HG03378 (cell line): Measurements from ENCODE around the gene ITM2C.

Experiments used
- ATAC-seq: cut with Tn5 transposase; IDR thresholded peaks from one replicate; pipeline ENCODE4 v1.9.1; 2021; ENCODE audit warnings: mild to moderate bottlenecking, moderate library complexity; ENCODE audit not compliant: unreplicated experiment

Gene ITM2C

DNA sequence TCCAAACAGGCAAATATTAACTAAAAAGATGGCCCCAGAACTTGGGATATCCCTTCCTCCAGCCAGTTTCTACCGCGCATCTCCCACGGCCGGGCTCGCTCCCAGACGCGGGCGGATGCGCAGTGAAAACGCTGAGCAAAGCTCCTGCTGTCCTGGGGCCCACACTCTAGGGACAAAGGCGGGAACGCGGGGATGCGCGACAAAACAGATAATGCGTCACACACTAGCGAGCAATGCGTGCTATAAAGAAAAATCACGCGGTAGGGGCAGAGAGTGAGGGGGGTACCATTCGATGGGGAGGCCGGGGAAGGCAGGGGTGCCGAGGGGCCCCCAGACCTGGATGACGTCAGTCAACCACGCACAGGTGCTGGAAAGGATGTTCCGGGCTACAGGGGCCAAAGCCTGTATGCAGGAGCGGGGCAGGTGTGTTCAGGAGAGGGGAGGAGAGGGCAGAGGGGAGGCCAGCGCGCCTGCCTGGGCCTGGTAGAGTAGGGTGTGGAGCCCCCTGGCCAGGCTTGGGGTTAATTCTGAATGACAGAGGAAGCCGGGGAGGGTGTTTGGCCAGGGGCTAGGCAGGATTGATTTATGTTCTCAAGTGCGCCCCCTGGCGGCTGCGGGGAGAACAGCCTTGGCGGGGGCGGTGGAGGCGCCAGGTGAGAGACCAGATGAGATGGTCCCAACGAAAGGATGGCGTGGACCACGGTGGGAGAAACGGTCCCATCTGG lies 14.9 kb upstream of the ITM2C start:
- ATAC-seq: no peak

- no peak for ATAC-seq
These were observed 14.4 kb upstream of the ITM2C start for GRCh38 chr2:230850358-230850658.

DNA sequence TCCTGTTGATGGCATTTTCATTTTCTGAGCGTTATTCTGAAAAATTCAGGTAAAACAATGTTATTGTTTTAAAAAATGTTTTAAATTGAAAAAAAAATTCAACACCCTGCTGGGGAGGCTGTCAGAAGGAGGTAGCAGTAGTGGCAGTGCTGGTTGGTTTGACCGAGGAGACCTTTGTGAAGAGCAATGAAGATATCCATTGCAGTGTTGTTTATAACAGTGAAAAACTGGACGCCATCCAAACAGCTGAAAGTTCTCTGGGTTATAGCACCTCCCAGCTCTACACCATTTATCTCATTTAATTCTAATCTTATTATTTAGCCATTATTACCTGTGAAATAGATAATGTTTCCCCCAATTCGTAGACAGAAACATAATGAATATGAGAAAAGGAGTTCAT lies 12.6 kb upstream of the ITM2C start:
- ATAC-seq: no peak

DNA sequence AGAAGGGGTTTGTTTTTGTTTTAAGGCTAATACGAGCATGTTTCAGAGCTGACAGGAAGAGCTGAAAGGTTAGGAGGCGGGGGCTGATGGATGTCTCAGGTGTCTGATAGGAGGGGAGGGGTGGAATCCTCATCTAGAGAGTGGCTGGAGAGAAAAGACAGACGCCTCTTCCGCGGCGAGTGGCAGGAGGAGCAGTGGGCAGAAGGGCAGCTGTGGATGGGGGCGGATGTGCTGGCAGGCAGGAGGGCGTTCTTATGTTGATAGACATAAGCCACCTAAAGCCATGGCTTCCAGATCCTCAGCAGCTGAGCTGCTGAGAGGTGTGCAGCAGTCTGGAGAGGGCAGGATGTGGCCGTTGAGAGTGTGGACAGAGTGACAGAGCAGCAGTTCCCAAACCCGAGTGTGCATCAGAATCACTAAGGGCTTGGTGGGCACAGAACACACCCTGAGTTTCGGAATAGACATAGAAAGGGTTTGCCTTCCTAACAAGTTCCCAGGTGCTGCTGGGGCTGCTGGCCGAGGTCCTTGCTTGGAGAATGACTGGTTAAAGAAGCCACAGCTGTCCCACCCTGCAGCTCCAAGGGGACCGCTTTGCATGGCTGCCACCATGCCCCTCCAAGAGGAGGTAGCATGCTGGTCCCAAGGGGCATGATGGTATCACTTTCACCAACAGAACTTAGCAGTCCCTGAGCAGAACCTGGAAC lies 3.0 kb upstream of the ITM2C start:
- no peak for ATAC-seq

GRCh38 chr2:230862292-230862691 lies 2.5 kb upstream of the ITM2C start:
- no peak for ATAC-seq

DNA sequence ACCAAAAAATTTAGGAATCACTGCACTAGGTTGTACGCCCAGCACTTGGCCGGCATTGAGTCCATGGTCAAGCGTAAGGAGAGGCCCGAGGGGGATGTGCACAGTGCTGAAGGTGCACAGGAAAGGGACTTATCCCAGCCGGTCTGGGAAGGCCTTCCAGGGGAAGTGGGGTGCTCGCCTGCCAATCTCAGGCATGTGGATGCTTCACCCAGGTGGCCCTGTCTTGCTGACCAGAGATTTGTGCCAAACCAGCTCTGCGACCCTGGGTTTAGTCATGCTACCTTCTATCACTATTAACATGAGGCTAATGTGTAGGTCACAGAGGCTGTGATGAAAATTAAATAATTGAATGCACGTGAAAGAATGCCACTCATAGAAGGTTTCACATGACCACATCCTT lies 1.7 kb upstream of the ITM2C start:
- ATAC-seq: no peak

DNA sequence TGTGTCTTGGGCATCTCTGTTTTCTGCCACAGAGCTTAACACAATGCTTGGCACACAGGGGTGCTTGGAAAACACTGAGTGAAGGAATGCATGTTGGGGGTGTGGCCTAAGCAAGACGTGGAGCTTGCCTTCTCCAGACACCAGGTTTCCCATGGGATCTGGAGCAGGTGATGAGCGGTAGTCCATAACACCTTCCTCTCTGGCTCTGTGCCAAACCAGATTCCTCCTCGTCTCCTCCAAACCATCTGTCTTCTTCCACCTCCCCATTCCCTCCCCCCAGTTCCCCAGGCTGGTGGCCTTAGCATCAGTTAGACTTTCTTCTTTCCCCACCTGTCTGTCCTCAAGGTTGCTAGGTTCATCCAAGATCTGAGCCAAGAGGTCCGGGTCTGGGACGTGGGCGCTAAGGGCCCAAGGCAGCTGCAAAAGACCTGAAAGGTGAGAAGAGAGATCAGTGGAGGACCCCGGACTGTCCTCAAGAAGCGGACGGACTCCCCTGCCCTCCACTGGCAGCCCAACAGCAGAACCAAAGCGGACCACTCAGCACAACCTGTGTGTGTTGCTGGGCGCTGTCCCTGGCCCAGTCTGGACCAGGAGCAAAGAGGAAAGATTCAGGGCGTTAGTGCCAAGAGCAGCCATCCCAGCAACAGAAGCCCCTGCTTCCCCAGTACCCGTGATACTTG lies 1.2 kb upstream of the ITM2C start:
- no peak for ATAC-seq

- no peak for ATAC-seq
These were observed 579 bp upstream of the ITM2C start for GRCh38 chr2:230864122-230864604.

- no peak for ATAC-seq
These were observed 594 bp downstream of the ITM2C start for GRCh38 chr2:230865307-230865765.

GRCh38 chr2:230865766-230866755 lies 1.3 kb downstream of the ITM2C start:
- ATAC-seq: no peak

DNA sequence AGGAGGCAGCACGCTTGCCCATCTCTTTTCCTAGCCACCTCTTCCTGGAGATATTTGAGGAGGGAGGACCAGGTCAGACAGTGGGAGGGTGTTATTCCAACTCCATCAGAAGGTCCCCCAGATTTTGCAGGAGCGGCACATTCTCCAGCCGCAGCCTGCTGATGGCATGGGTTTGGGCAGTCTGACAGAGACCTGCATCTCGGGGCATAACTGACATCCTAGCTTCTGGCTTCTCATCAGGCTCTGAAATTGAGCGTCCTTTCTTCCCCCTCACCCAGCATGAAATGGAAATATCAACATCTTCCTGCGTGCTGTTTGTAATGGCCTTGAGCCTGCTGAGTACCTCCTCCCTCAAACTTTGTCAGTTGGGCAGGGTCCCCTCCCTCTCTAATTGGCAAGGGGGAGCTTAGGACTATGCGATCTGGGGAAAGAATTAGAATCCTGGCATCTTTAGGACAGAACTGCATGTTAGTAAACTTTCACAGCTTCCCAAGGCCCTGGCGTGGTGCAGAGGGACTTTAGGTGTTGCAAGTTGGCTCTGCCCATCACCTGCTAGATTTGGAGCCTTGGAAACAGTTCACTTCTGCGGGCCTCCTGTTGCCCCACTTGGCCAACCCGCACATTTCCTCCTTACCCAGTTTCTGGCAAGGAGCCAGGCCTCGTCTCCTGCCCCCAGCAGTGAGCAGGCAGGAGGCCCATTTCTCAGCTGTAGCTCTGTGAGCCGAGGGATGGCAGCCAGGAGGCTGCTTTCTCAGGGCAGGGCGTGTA lies 2.2 kb downstream of the ITM2C start:
- ATAC-seq: no peak

GRCh38 chr2:230868161-230868946 lies 3.6 kb downstream of the ITM2C start:
- ATAC-seq: no peak

DNA sequence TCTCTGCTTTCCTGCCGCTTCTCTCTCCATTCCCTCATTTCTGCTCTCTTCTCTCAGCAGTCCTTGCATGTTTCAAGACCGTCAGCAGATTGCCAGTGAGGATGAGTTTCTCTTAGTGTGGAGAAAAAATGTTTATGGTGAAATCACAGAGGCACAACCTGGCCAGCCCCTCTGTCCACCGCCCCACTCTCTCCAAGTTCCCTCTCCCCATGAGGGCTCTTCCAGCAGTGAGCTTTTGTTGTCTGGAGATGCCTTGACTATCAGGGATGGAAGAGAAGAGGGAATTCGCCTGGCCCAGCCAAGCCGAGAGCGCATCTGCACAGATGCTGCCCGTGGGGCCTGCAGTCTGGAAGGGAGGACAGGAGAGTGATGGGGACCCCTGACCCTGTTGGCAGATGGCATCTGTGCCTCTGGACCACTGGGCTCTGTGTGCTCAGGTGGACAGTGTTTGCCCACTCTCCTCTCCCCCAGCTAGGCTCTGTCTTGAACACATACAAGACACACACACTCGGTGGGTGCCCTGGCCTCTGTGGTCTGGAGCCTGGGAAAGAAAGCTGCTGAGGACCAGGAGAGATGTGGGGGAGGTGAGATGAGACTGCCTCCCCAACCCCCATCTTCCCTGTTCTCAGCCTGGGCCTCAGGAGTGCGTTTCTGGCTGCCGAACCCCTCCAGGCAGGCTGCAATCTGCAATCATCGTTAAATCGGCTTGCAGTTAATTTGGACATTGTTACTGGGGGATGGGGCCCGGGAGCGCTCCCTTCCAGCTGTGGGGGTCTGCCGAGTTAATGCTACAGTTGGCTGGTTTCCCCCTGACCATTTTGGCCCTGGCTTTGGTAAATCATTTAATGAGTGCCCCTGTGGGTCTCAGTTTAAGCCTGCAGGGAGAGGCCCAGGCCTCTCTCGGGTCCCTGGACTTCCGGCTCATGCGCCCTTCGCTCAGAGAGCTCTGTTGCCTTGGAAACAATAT lies 4.5 kb downstream of the ITM2C start:
- ATAC-seq: no peak

- ATAC-seq: no peak
These were observed 5.3 kb downstream of the ITM2C start for GRCh38 chr2:230869914-230870543.

- no peak for ATAC-seq
These were observed 6.0 kb downstream of the ITM2C start for GRCh38 chr2:230870544-230871360.

DNA sequence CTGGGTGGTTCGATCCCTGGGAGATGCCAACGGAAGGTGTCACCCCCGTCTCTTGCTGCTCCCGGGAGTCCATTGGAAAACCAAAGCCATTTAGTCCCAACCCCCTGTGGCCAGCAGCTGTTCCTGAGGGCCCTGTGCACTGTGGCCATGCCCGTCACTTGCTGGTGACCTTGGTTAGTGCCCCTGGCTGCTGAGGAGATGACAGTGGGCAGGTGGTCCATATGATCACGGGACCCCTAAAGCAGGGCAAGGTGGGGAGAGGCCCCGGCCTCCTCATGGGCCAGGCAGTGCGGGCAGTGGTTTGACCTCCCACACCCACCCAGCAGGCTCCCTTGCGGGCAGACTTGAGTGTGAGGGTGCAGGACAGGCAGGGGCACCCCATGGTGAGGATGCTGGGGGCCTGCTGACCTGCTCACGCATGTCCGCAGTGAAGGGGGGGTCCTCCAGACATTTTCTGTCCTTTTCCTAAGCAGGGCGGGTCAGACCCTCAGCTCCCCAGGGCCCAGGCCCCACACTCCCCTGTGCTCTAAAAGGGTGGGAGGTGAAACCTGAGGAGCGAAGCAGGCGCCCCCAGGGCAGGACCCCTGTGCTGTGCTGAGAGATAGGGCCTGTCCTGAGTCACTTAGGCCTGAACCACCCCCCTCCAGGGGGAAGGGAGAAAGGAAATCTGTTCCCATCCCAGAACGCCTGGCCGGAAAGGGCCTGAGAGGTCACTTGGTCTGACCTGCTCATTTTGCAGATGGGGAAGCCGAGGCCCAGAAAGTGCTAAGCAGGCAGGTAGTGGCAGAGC lies 6.8 kb downstream of the ITM2C start:
- ATAC-seq: no peak
